Endodermal cell (in vitro differentiated cells): ENCODE data around the gene ECE1. TPM values are rescaled to one million over a fixed set of nuclear protein-coding genes. Genes with fewer than 3 reads are reported as not detected.
A peak's percentile ranks its signal among the peaks of the same experiment; 100 is the strongest.
"Not testable (repeated sequence)": the region's sequence is repeated elsewhere in the genome, so short reads cannot be mapped to it uniquely, and the experiment has no call there.

ENCODE experiments used
- DNase-seq: peaks from one replicate; pipeline ENCODE4 v3.0.0-alpha.2; 2017
- H3K27ac ChIP-seq: 2 replicates; pipeline ENCODE4 v1.5.1; 2013; ENCODE audit warnings: mild to moderate bottlenecking, low read depth, low read length, moderate library complexity
- H3K27me3 ChIP-seq: 2 replicates; pipeline ENCODE4 v1.6.1; 2013; ENCODE audit warnings: mild to moderate bottlenecking, low read length, moderate library complexity; ENCODE audit not compliant: insufficient read depth, control insufficient read depth, poor library complexity, severe bottlenecking
- H3K36me3 ChIP-seq: 2 replicates; pipeline ENCODE4 v1.7.0; 2013; ENCODE audit warnings: mild to moderate bottlenecking, low read length, moderate library complexity; ENCODE audit not compliant: control insufficient read depth, insufficient read depth
- H3K4me1 ChIP-seq: one replicate; pipeline ENCODE4 v1.7.0; 2013; ENCODE audit warnings: low read length; ENCODE audit not compliant: control insufficient read depth, insufficient read depth
- H3K4me3 ChIP-seq: 2 replicates; pipeline ENCODE4 v1.5.1; 2013; ENCODE audit warnings: mild to moderate bottlenecking, low read length, moderate library complexity
- H3K9ac ChIP-seq: 2 replicates; pipeline ENCODE4 v1.6.1; 2013; ENCODE audit warnings: mild to moderate bottlenecking, low read length, moderate library complexity; ENCODE audit not compliant: poor library complexity, severe bottlenecking; ENCODE audit errors: extremely low read depth
- H3K9me3 ChIP-seq: 2 replicates; pipeline ENCODE4 v1.6.1; 2013; ENCODE audit warnings: mild to moderate bottlenecking, low read length, moderate library complexity; ENCODE audit not compliant: control insufficient read depth
- H3K27ac Mint-ChIP-seq: 2 replicates; pipeline ENCODE4 v1.8.0; 2020; ENCODE audit warnings: mixed read lengths
- H3K27me3 Mint-ChIP-seq: 2 replicates; pipeline ENCODE4 v1.8.0; 2021; ENCODE audit warnings: mild to moderate bottlenecking, mixed read lengths; ENCODE audit not compliant: insufficient read depth
- H3K36me3 Mint-ChIP-seq: 2 replicates; pipeline ENCODE4 v1.8.0; 2020; ENCODE audit warnings: low read depth, mixed read lengths
- H3K4me1 Mint-ChIP-seq: 2 replicates; pipeline ENCODE4 v1.8.0; 2020; ENCODE audit warnings: mixed read lengths
- H3K4me3 Mint-ChIP-seq: 2 replicates; pipeline ENCODE4 v1.8.0; 2020; ENCODE audit warnings: mild to moderate bottlenecking, moderate library complexity, mixed read lengths
- H3K9me3 Mint-ChIP-seq: 2 replicates; pipeline ENCODE4 v1.8.0; 2020; ENCODE audit warnings: mild to moderate bottlenecking, mixed read lengths
- CTCF ChIP-seq: fragments of 200-600 bp; sonication (generic); conservative IDR thresholded peaks from 2 replicates; pipeline ENCODE4 v1.5.0; 2021; ENCODE audit warnings: antibody characterized with exemption, mild to moderate bottlenecking
- WGBS, 2 experiments: methylation state at CpG; one replicate each; pipeline versions ENCODE4 v1.1.5 to v1.1.7; 2013; ENCODE audit warnings: missing lambda C conversion rate in 2 of 2, mixed read lengths in 1 of 2; ENCODE audit not compliant: insufficient coverage in 1 of 2, insufficient read length in 1 of 2; 5-methylcytosine and 5-hydroxymethylcytosine counted together
- total RNA-seq, 2 donors: library from RNA; stranded (reverse); fragmentation: NEBNext Ultra II Directional in 1 of 2; extraction: Animal tissue kit (Norgen Biotek cat#: 25700) in 1 of 2; gene quantifications; 2 replicates in 1 of 2; 3 replicates in 1 of 2; pipeline ENCODE4 v1.2.1, GENCODE V29; 2021

ECE1 gene
- total RNA-seq, 2 donors from 2014 or later = 47.8 to 57.9 TPM

- no peak for DNase-seq
- Mint-ChIP-seq H3K27ac (peak overlapping the region; percentile 78), H3K27me3 (no peaks in the 10 kb centered on the region), H3K36me3 (no peaks in the 10 kb centered on the region), H3K4me1 (peaks cover 29% of the 10 kb centered on the region), H3K9me3 (no peaks in the 10 kb centered on the region), H3K4me3 (peak overlapping the region; percentile 66)
- no peak overlapping the region for H3K9ac ChIP-seq
- H3K27ac ChIP-seq = no peak overlapping the region
- no peaks in the 10 kb centered on the region for H3K9me3 ChIP-seq
- 13 to 15% methylated on average over 5 to 9 of the region's 9 CpGs for WGBS, 2 experiments
- peak overlapping the region; percentile 78 for H3K4me3 ChIP-seq
- no peaks in the 10 kb centered on the region for H3K36me3 ChIP-seq
- no peak for TF ChIP-seq CTCF
- H3K27me3 ChIP-seq = no peaks in the 10 kb centered on the region
- peaks cover 8% of the 10 kb centered on the region for H3K4me1 ChIP-seq
Measured at GRCh38 chr1:21290546-21290944, 282 bp upstream of the ECE1 start.

- H3K9me3 ChIP-seq = no peaks in the 10 kb centered on the region
- H3K4me3 Mint-ChIP-seq = peak overlapping the region; percentile 66
- no peaks in the 10 kb centered on the region for H3K9me3 Mint-ChIP-seq
- H3K27ac Mint-ChIP-seq = no peak overlapping the region
- H3K4me1 ChIP-seq = peaks cover 13% of the 10 kb centered on the region
- peak overlapping the region; percentile 75 for H3K4me3 ChIP-seq
- H3K9ac ChIP-seq = no peak overlapping the region
- no peaks in the 10 kb centered on the region for H3K27me3 Mint-ChIP-seq
- H3K36me3 ChIP-seq = no peaks in the 10 kb centered on the region
- no peak for TF ChIP-seq CTCF
- no peaks in the 10 kb centered on the region for H3K36me3 Mint-ChIP-seq
- WGBS, 2 experiments = 80 to 90% methylated on average over 4 to 8 of the region's 8 CpGs
- H3K27ac ChIP-seq = no peak overlapping the region
- DNase-seq = no peak
- no peaks in the 10 kb centered on the region for H3K27me3 ChIP-seq
- H3K4me1 Mint-ChIP-seq = peaks cover 30% of the 10 kb centered on the region
Measured at GRCh38 chr1:21289127-21289526, 1.1 kb downstream of the ECE1 start.

- WGBS, 2 experiments = 88 to 92% methylated on average over 7 to 8 of the region's 8 CpGs
- no peak for DNase-seq
- Histone ChIP-seq H3K4me3 (no peak overlapping the region), H3K27me3 (no peaks in the 10 kb centered on the region), H3K4me1 (peaks cover 9% of the 10 kb centered on the region), H3K36me3 (no peaks in the 10 kb centered on the region), H3K9ac (no peak overlapping the region), H3K27ac (no peak overlapping the region), H3K9me3 (no peaks in the 10 kb centered on the region)
- no peaks in the 10 kb centered on the region for H3K27me3 Mint-ChIP-seq
- H3K9me3 Mint-ChIP-seq = no peaks in the 10 kb centered on the region
- peaks cover 19% of the 10 kb centered on the region for H3K4me1 Mint-ChIP-seq
- H3K27ac Mint-ChIP-seq = no peak overlapping the region
- no peak for TF ChIP-seq CTCF
- H3K36me3 Mint-ChIP-seq = peaks cover 5% of the 10 kb centered on the region
- no peak overlapping the region for H3K4me3 Mint-ChIP-seq
Measured at GRCh38 chr1:21287905-21288514, 2.3 kb downstream of the ECE1 start.

- not testable (repeated sequence) for H3K4me3 Mint-ChIP-seq, H3K9ac ChIP-seq, H3K27me3 Mint-ChIP-seq, DNase-seq, H3K36me3 Mint-ChIP-seq, H3K27me3 ChIP-seq, H3K27ac ChIP-seq, H3K9me3 ChIP-seq, H3K4me1 ChIP-seq, H3K9me3 Mint-ChIP-seq, H3K4me1 Mint-ChIP-seq, H3K27ac Mint-ChIP-seq, H3K36me3 ChIP-seq, H3K4me3 ChIP-seq
- 93% methylated on average over 3 to 6 of the region's 6 CpGs for WGBS, 2 experiments
Measured at GRCh38 chr1:21285386-21285785, 4.9 kb downstream of the ECE1 start.
